Hepatocyte (in vitro differentiated cells): ENCODE data around the gene C16orf96. TPM values are rescaled to one million over a fixed set of nuclear protein-coding genes. Genes with fewer than 3 reads are reported as not detected.

Experiments
- DNase-seq: peaks from one replicate; pipeline ENCODE4 v3.0.0-alpha.2; 2016; ENCODE audit warnings: low spot score
- H2AFZ ChIP-seq: fragments of 200-600 bp; sonication (generic); 2 replicates; pipeline ENCODE4 v1.6.0; 2016; ENCODE audit warnings: antibody characterized with exemption, mild to moderate bottlenecking
- H3K27ac ChIP-seq: fragments of 200-600 bp; sonication (generic); 2 replicates; pipeline ENCODE4 v1.5.1; 2016; ENCODE audit warnings: mild to moderate bottlenecking
- H3K27me3 ChIP-seq: fragments of 200-600 bp; sonication (generic); 2 replicates; pipeline ENCODE4 v1.6.1; 2016
- H3K36me3 ChIP-seq: fragments of 200-600 bp; sonication (generic); replicated peaks from 2 replicates; pipeline ENCODE4 v1.5.1; 2016; ENCODE audit warnings: low read depth; ENCODE audit not compliant: insufficient read depth
- H3K4me1 ChIP-seq: fragments of 200-600 bp; sonication (generic); 2 replicates; pipeline ENCODE4 v1.5.1; 2016; ENCODE audit warnings: mild to moderate bottlenecking, moderate library complexity; ENCODE audit not compliant: insufficient read depth
- H3K4me2 ChIP-seq: fragments of 200-600 bp; sonication (generic); 2 replicates; pipeline ENCODE4 v1.6.0; 2016
- H3K4me3 ChIP-seq: fragments of 200-600 bp; sonication (generic); 2 replicates; pipeline ENCODE4 v1.5.1; 2016; ENCODE audit warnings: mild to moderate bottlenecking
- H3K79me2 ChIP-seq: fragments of 200-600 bp; sonication (generic); 2 replicates; pipeline ENCODE4 v1.6.0; 2017; ENCODE audit warnings: mild to moderate bottlenecking
- H3K9me2 ChIP-seq: fragments of 200-600 bp; sonication (generic); replicated peaks from 2 replicates; pipeline ENCODE4 v1.6.0; 2017; ENCODE audit warnings: mild to moderate bottlenecking; ENCODE audit not compliant: insufficient read depth
- H3K9me3 ChIP-seq: fragments of 200-600 bp; sonication (generic); 2 replicates; pipeline ENCODE4 v1.5.1; 2016; ENCODE audit warnings: low read depth, mild to moderate bottlenecking
- H4K20me1 ChIP-seq: fragments of 200-600 bp; sonication (generic); 2 replicates; pipeline ENCODE4 v1.6.0; 2016; ENCODE audit warnings: mild to moderate bottlenecking; ENCODE audit not compliant: insufficient read depth, poor library complexity, severe bottlenecking
- CTCF ChIP-seq: fragments of 200-600 bp; sonication (generic); IDR thresholded peaks from 2 replicates; pipeline ENCODE4 v1.5.1; 2016; ENCODE audit warnings: antibody characterized with exemption, mild to moderate bottlenecking; ENCODE audit not compliant: poor library complexity
- EZH2 ChIP-seq: fragments of 200-600 bp; sonication (generic); IDR thresholded peaks from 2 replicates; pipeline ENCODE4 v1.6.1; 2016; ENCODE audit warnings: antibody characterized with exemption, mild to moderate bottlenecking, borderline replicate concordance
- EZH2phosphoT487 ChIP-seq: fragments of 200-600 bp; sonication (generic); IDR thresholded peaks from one replicate; pipeline ENCODE4 v1.6.1; 2018; ENCODE audit warnings: antibody characterized with exemption, mild to moderate bottlenecking, low read depth, moderate library complexity; ENCODE audit not compliant: unreplicated experiment, severe bottlenecking
- WGBS: methylation state at CpG from one replicate; pipeline ENCODE4 v1.1.6; 2016; ENCODE audit warnings: low lambda C conversion rate; ENCODE audit errors: missing lambda C conversion rate; 5-methylcytosine and 5-hydroxymethylcytosine counted together
- polyA plus RNA-seq: library from polyadenylated mRNA; unstranded; fragments of >200 nt; fragmentation: Nextera tagmentation; extraction: Ambion mirVana; gene quantifications from 2 replicates; pipeline ENCODE4 v1.2.1, GENCODE V29; 2016
- total RNA-seq: library from RNA; depleted of rRNA; stranded (reverse); fragments of >200 nt; gene quantifications from 2 replicates; pipeline ENCODE4 v1.2.3, GENCODE V29; 2014

C16orf96 gene
- total and polyA plus RNA-seq, 2 experiments from 2014 or later: 0.20 TPM; not detected in 1

GRCh38 chr16:4612977-4613635, 57.0 kb downstream of the C16orf96 start:
- DNase-seq: no peak
- peak overlapping the region; percentile 88 for H3K27ac ChIP-seq

GRCh38 chr16:4613636-4614570, 57.8 kb downstream of the C16orf96 start:
- H3K36me3 ChIP-seq: no peaks in the 10 kb centered on the region
- peak overlapping the region; percentile 31 for H2AFZ ChIP-seq
- no peaks in the 10 kb centered on the region for H3K27me3 ChIP-seq
- H3K4me3 ChIP-seq: peak overlapping the region; percentile 94
- peak; percentile 68 for DNase-seq
- TF ChIP-seq CTCF (no peak), EZH2phosphoT487 (no peak), EZH2 (no peak)
- 3% methylated on average over 40 of the region's 92 CpGs for WGBS
- H4K20me1 ChIP-seq: peaks cover 36% of the 10 kb centered on the region
- peaks cover 64% of the 10 kb centered on the region for H3K79me2 ChIP-seq
- H3K9me2 ChIP-seq: no peaks in the 10 kb centered on the region
- H3K4me1 ChIP-seq: peaks cover 48% of the 10 kb centered on the region
- H3K9me3 ChIP-seq: no peaks in the 10 kb centered on the region
- peak overlapping the region; percentile 98 for H3K4me2 ChIP-seq
- peak overlapping the region; percentile 88 for H3K27ac ChIP-seq

More at GRCh38 chr16:4612977-4613635, 57.0 kb downstream of the C16orf96 start:
- TF ChIP-seq EZH2: no peak
- TF ChIP-seq CTCF: no peak
- no peak for TF ChIP-seq EZH2phosphoT487
- no peaks in the 10 kb centered on the region for H3K9me3 ChIP-seq
- peak overlapping the region; percentile 94 for H3K4me3 ChIP-seq
- no peaks in the 10 kb centered on the region for H3K9me2 ChIP-seq
- 54% methylated on average over 14 of the region's 14 CpGs for WGBS
- H3K36me3 ChIP-seq: no peaks in the 10 kb centered on the region
- H3K27me3 ChIP-seq: no peaks in the 10 kb centered on the region
- no peak overlapping the region for H2AFZ ChIP-seq
- peaks cover 40% of the 10 kb centered on the region for H4K20me1 ChIP-seq
- H3K79me2 ChIP-seq: peaks cover 58% of the 10 kb centered on the region
- H3K4me2 ChIP-seq: peak overlapping the region; percentile 98
- peaks cover 41% of the 10 kb centered on the region for H3K4me1 ChIP-seq

DNA sequence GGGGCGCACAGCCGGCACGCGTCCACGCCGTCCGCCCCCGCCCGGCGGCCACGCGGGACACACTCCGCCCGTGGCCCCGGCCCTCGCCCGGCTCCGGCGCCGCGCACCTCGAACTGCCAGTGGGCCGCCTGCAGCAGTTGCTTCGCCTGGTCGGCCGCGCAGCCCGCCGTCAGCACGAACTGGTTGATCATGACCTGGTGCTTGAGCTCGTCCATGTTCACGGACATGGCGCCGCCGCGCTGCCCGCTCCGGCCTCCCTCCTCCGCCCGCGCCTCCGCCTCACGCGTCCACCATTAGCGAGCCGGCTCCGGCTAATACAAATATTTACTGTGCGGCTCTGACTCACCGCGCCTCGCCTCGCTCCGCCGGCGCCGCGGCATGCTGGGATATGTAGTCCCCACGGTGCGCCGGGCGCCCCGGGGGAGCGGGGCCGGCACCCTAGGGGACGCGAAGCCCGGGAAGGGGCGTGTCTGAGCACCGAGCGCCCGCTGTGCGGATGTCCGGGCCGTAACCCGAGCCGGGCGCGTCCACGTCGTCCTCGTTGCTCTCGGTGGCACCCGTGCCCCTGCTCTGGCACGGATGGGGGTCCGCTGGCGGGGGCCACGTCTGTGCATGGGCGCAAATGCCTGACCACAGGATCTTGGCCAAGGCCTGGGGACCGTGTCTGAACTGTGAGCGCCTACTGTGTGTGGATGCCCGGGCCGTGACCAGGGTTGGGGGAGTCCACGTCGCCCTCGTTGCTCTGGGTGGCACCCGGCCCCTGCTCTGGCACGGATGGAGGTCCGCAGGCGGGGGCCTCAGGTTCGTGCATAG, 58.6 kb downstream of the C16orf96 start, which contains the start of gene UBALD1:
Gene UBALD1, minus strand, starts transcription at position 318 of the 813 bp plus-strand sequence. Its CDS starts 91 bp downstream, at position 227.
- Histone ChIP-seq H3K4me3 (peak within 1 kb of the TSS; percentile 94), H3K9me2 (no peaks in the 10 kb centered on the region), H3K36me3 (no peaks in the 10 kb centered on the region), H3K9me3 (no peaks in the 10 kb centered on the region), H3K4me2 (peak within 1 kb of the TSS; percentile 98), H3K4me1 (peaks cover 55% of the 10 kb centered on the region), H3K27me3 (no peaks in the 10 kb centered on the region), H3K79me2 (peaks cover 65% of the 10 kb centered on the region), H3K27ac (peak within 1 kb of the TSS; percentile 88), H2AFZ (peak within 1 kb of the TSS; percentile 93), H4K20me1 (peaks cover 36% of the 10 kb centered on the region)
- 15% methylated on average over 87 of the region's 100 CpGs for WGBS
- DNase-seq: peak; percentile 96
- TF ChIP-seq CTCF (no peak), EZH2 (no peak), EZH2phosphoT487 (no peak)
